PFSK-1 (cell line): Measurements from ENCODE around the gene AR.

ENCODE experiments used
- SIN3A ChIP-seq: IDR thresholded peaks from 2 replicates; pipeline ENCODE4 v1.6.1; 2012; ENCODE audit warnings: mild to moderate bottlenecking, low read length, moderate library complexity, borderline replicate concordance; ENCODE audit not compliant: insufficient read depth
- TF ChIP-seq, protein P1 (sequence below), 2 experiments: IDR thresholded peaks; 2 replicates each; pipeline versions ENCODE4 v1.6.1 to v1.8.0; 2011 to 2012; ENCODE audit warnings: low read depth in 2 of 2, low read length in 2 of 2, control low read depth in 1 of 2, inconsistent platforms in 1 of 2, mild to moderate bottlenecking in 1 of 2, moderate library complexity in 1 of 2; ENCODE audit not compliant: insufficient read depth in 1 of 2

DNA sequence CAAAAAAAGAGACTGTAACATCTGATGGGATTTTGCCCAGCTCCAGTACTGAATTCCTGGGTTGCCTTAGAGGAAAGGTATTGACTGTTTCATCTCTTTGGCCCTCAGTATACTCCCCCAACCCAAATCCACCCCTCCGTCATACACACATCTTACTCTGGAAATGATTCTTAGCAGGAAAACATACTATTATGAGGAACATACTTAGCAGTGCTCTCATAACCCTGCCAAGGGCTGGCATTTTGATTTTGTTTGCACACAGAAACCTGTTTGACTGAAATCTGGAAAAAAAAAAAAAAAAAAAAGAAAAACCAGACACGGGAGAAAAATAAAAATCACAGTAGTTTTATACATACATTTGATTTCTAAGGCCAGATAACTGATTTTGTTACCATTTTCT lies 19.4 kb upstream of the AR start:
- TF ChIP-seq, protein P1, sequence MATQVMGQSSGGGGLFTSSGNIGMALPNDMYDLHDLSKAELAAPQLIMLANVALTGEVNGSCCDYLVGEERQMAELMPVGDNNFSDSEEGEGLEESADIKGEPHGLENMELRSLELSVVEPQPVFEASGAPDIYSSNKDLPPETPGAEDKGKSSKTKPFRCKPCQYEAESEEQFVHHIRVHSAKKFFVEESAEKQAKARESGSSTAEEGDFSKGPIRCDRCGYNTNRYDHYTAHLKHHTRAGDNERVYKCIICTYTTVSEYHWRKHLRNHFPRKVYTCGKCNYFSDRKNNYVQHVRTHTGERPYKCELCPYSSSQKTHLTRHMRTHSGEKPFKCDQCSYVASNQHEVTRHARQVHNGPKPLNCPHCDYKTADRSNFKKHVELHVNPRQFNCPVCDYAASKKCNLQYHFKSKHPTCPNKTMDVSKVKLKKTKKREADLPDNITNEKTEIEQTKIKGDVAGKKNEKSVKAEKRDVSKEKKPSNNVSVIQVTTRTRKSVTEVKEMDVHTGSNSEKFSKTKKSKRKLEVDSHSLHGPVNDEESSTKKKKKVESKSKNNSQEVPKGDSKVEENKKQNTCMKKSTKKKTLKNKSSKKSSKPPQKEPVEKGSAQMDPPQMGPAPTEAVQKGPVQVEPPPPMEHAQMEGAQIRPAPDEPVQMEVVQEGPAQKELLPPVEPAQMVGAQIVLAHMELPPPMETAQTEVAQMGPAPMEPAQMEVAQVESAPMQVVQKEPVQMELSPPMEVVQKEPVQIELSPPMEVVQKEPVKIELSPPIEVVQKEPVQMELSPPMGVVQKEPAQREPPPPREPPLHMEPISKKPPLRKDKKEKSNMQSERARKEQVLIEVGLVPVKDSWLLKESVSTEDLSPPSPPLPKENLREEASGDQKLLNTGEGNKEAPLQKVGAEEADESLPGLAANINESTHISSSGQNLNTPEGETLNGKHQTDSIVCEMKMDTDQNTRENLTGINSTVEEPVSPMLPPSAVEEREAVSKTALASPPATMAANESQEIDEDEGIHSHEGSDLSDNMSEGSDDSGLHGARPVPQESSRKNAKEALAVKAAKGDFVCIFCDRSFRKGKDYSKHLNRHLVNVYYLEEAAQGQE (IDR thresholded peaks at IDR 0.05; ENCODE audit: insufficient read depth in 1 of 2, low read depth in 2 of 2, low read length in 2 of 2) = no peak
- no peak for TF ChIP-seq SIN3A
